BE2C (cell line): ENCODE results near the gene KCNG2.

Experiments
- DNase-seq: peaks from one replicate; pipeline ENCODE4 v3.0.0-alpha.2; 2020
- H3K27me3 ChIP-seq: fragments of 250-450 bp; sonication (Bioruptor Pico); 2 replicates; pipeline ENCODE4 v1.5.1; 2020; ENCODE audit warnings: mild to moderate bottlenecking
- H3K36me3 ChIP-seq: fragments of 250-450 bp; sonication (Bioruptor Pico); 2 replicates; pipeline ENCODE4 v1.5.1; 2020; ENCODE audit warnings: mild to moderate bottlenecking
- H3K4me1 ChIP-seq: fragments of 250-450 bp; sonication (Bioruptor Pico); 2 replicates; pipeline ENCODE4 v1.5.1; 2020
- H3K4me3 ChIP-seq: 2 replicates; pipeline ENCODE4 v1.5.1; 2011; ENCODE audit warnings: low read depth, low read length
- H3K9me3 ChIP-seq: fragments of 250-450 bp; sonication (Bioruptor Pico); 2 replicates; pipeline ENCODE4 v1.5.1; 2020
- TF ChIP-seq, protein P1 (sequence below): IDR thresholded peaks from 2 replicates; pipeline ENCODE4 v1.5.1; 2012; ENCODE audit warnings: mild to moderate bottlenecking, low read depth, low read length

The KCNG2 gene

DNA sequence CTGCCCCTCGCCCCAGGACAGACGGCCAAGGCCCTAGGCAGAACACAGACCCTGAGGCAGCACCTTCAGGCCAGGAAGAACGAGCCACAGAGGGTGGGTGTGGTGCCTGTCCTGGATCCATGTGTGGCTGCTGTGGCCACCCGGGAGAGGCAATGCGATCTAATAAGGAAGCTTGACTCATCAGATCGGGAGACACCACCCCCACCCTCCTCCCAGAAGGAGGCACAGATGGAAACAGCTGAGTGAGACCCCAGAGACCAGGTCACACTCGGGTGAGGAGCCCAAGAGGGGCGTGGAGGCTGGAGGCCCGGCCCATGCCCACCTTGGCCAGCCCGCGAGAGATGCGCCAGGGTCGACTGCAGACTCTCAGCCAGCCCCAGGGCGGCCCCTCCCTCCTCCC, 20.3 kb downstream of the KCNG2 start:
- no peaks in the 10 kb centered on the region for H3K36me3 ChIP-seq
- DNase-seq, result no peak
- TF ChIP-seq, protein P1, sequence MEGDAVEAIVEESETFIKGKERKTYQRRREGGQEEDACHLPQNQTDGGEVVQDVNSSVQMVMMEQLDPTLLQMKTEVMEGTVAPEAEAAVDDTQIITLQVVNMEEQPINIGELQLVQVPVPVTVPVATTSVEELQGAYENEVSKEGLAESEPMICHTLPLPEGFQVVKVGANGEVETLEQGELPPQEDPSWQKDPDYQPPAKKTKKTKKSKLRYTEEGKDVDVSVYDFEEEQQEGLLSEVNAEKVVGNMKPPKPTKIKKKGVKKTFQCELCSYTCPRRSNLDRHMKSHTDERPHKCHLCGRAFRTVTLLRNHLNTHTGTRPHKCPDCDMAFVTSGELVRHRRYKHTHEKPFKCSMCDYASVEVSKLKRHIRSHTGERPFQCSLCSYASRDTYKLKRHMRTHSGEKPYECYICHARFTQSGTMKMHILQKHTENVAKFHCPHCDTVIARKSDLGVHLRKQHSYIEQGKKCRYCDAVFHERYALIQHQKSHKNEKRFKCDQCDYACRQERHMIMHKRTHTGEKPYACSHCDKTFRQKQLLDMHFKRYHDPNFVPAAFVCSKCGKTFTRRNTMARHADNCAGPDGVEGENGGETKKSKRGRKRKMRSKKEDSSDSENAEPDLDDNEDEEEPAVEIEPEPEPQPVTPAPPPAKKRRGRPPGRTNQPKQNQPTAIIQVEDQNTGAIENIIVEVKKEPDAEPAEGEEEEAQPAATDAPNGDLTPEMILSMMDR, result no peak

DNA sequence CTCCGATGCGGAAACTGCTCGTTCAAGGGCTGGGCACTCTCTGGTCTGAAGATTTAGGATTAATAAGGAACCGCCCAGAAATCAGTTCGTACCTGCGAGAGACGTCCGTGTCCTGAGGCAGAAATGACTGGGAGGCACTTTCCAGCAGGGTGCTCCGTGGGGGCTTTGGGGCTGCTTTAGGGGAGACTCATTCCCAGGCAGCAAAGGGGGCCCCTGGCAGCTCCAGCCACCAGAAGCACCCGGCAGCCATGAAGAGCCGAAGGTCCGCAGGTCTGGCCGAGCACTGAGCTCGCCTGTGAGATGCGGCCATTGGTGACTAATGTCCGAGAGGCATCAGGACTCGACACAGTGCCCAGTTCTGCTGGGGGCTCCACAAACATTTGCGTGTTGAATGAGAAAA, 20.9 kb downstream of the KCNG2 start:
- H3K36me3 ChIP-seq, result no peaks in the 10 kb centered on the region
- H3K27me3 ChIP-seq, result no peaks in the 10 kb centered on the region
- no peak overlapping the region for H3K4me3 ChIP-seq
- TF ChIP-seq, protein P1, result no peak
- H3K4me1 ChIP-seq, result no peaks in the 10 kb centered on the region
- DNase-seq, result no peak
- H3K9me3 ChIP-seq, result no peaks in the 10 kb centered on the region

More for the DNA sequence above, 20.3 kb downstream of the KCNG2 start:
- Histone ChIP-seq H3K4me3 (no peak overlapping the region), H3K4me1 (no peaks in the 10 kb centered on the region), H3K9me3 (no peaks in the 10 kb centered on the region), H3K27me3 (no peaks in the 10 kb centered on the region)

GRCh38 chr18:79819064-79819967, 21.6 kb downstream of the KCNG2 start:
- Histone ChIP-seq H3K4me3 (no peak overlapping the region), H3K9me3 (no peaks in the 10 kb centered on the region), H3K4me1 (no peaks in the 10 kb centered on the region), H3K27me3 (no peaks in the 10 kb centered on the region), H3K36me3 (no peaks in the 10 kb centered on the region)
- DNase-seq, result no peak
- TF ChIP-seq, protein P1, result no peak

DNA sequence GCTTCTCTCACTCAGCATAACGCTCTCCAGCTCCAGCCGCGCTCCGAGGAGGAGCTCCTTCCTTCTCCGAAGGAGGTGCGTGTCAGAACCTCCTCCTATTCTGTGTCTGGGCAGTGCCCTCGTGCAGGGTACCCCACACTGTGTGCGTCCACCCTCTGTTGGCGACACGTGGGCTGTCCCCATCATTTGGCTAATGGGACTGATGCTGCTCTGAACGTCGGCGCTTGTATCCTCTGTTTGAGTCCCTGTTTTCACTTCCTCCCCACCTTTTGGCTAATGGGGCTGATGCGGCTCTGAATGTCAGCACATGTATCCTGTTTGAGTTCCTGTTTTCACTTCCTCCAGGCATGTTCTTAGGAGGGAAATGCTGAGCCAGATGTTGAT, 22.2 kb downstream of the KCNG2 start:
- TF ChIP-seq, protein P1, result no peak
- DNase-seq, result no peak
- Histone ChIP-seq H3K36me3 (no peaks in the 10 kb centered on the region), H3K27me3 (no peaks in the 10 kb centered on the region), H3K4me1 (no peaks in the 10 kb centered on the region), H3K9me3 (no peaks in the 10 kb centered on the region), H3K4me3 (no peak overlapping the region)

GRCh38 chr18:79823120-79823519, 25.4 kb downstream of the KCNG2 start:
- no peaks in the 10 kb centered on the region for H3K27me3 ChIP-seq
- H3K4me3 ChIP-seq, result no peak overlapping the region
- H3K9me3 ChIP-seq, result no peaks in the 10 kb centered on the region
- TF ChIP-seq, protein P1, result no peak
- no peaks in the 10 kb centered on the region for H3K36me3 ChIP-seq
- no peaks in the 10 kb centered on the region for H3K4me1 ChIP-seq
- no peak for DNase-seq

DNA sequence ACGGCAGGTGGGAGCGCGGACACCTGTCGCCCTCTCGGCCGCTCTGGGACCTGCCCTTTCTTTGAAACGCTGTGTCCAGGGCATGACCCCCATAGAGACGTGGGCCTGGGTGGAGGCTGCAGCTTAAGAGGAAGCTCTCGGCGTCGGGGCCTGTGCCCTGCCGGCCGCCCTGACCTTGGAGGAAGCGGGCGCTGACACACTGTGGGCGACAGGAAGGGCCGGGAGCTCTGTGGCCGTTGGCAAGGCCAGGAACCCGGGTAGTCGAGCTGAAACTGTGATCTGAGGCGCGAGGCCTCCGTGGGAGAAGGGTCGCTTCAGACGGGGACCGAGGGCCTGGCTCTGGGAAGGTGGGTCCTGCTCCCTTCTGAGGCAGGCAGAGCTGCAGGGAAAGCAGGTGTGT, 28.2 kb downstream of the KCNG2 start:
- Histone ChIP-seq H3K27me3 (no peaks in the 10 kb centered on the region), H3K9me3 (no peaks in the 10 kb centered on the region), H3K4me3 (no peak overlapping the region), H3K4me1 (no peaks in the 10 kb centered on the region), H3K36me3 (no peaks in the 10 kb centered on the region)
- TF ChIP-seq, protein P1, result no peak
- DNase-seq, result no peak
